GOT3 (cell line): ENCODE measurements around the gene ZNF182.
"Not testable (repeated sequence)": the region's sequence is repeated elsewhere in the genome, so short reads cannot be mapped to it uniquely, and the experiment has no call there.

Experiments used
- DNase-seq: peaks from one replicate; lab custom pipeline; 2025; ENCODE audit warnings: mixed read lengths; lab: John Stamatoyannopoulos, UW

ZNF182 gene

GRCh38 chrX:48003758-48004457 is at the start of gene ZNF182:
Gene ZNF182 (minus strand): TSS chrX:48003989. CDS start chrX:48002609, 1,380 bp downstream.
- peak; percentile 52 for DNase-seq

DNA sequence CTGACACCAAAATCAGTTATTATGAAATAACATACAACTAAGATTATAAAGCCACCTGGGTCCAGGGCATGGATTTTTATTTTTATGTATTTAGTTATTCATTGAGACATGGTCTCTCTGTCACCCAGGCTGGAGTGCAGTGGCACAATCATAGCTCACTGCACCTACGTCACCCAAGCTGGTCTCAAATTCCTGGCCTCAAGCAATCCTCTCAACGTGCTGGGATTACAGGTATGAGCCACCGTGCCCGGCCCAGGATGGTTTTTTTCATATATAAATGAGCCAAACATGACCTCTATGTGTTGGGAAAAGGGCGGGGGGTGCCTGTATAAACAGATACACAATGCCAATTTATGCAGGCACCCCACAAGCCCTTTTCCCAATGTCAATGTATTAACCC is 43.1 kb upstream of the ZNF182 start:
- DNase-seq, result no peak

GRCh38 chrX:48045410-48046311 is 41.9 kb upstream of the ZNF182 start:
- no peak for DNase-seq

DNA sequence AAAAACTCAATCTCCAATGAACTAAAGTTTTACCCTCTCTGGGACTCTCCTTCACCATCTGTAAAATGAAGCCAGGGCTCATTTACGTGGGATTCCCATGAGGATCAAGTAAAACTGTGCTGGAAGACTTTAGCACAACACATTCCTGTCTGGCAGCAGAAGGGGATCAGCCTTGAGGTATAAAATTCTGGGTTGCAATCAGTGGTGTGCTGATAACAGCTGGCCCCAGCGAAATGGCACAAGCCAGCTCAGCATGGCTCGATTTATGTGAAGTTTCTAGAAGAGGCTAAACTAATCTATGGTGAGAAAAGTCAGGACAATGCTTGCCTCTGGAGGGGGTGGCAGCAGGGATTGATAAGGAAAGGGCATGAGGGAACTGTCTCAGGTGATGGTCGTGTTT is 39.3 kb upstream of the ZNF182 start:
- DNase-seq, result no peak

- no peak for DNase-seq
These were observed 32.1 kb upstream of the ZNF182 start for GRCh38 chrX:48035891-48036290.

- DNase-seq, result not testable (repeated sequence)
These were observed 26.9 kb upstream of the ZNF182 start for GRCh38 chrX:48030641-48031173.

GRCh38 chrX:48030237-48030636 is 26.4 kb upstream of the ZNF182 start:
- DNase-seq, result no peak

GRCh38 chrX:48028091-48028490 is 24.3 kb upstream of the ZNF182 start:
- DNase-seq, result no peak

DNA sequence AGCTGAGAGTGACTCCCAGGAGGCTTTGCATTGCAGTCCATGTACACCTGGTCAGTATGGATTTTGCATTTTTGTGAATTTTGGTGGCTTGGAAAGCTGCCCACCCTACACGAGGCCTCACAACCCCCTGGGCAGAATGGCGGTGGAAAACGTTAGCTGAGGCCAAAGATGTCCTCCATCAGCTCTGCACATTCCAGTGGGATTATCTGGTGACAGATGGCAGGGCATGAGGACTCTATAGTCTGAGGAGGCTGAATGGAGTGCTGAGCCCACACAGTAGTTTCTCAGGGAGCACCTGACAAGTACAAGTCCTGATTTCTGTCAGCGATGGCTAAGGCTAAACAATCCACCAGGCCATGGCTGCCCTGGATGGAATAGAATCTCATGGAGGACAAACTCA is 23.8 kb upstream of the ZNF182 start:
- DNase-seq, result not testable (repeated sequence)

- DNase-seq, result no peak
These were observed 21.8 kb upstream of the ZNF182 start for GRCh38 chrX:48025561-48025960.

- DNase-seq, result no peak
These were observed 18.9 kb upstream of the ZNF182 start for GRCh38 chrX:48022738-48023137.

DNA sequence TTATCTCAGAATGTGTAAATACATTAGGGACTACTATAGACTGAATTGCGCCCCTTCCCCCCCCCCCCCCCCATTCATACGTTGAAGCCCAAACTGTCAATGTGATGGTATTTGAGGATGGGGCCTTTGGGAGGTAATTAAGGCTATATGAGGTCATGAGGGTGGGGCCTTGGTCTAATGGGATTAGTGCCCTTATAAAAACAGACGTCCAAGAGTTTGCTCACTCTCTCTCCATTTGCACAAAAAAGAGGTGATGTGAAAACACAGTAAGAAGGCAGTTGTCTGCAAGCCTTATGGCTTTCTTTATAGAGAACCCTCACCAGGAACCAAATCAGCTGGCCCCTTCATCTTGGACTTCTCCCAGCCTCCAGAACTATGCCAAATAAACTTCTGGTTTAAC is 18.3 kb upstream of the ZNF182 start:
- no peak for DNase-seq

DNA sequence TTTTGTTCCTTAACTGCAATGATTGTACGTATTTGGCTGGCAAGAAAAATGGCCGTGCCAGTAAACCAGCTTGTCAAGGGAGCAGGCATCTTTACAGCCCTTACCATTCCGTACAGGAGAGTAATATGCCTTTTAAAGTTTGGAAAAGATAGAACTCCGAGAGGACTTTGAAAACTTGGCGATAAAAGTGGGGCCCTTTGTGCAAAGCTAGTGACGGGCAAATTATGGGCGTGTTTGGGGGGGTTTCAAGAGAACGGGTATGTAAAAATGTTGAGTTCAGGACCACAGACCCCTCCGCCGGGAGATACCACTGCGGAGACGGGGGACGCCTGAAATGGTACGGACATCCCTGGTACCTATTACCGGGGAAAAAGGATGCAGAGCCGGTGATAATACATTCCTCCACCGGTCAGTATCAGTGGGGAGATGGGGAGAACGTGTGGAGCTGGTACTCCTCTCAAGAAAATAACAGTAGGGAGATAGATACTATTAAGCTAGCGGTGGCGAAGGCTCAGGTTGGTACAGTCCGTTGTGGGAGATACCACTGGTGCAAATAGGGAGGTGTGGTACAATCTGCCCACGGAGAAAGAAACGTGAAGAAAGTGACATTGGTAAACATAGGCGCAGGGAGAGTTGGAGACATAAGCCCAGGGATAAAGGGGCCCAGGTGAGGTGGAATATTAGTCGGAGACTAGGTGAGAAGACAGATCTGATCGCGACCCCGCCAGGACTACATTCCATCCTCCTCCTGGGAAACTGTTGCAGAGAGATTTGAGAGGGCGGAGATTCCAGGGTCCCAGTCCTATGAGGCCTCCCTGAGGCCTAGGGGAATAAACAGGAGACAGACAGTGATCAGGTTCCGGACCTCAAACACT is 17.5 kb upstream of the ZNF182 start:
- peak; percentile 50 for DNase-seq

- DNase-seq, result not testable (repeated sequence)
These were observed 16.7 kb upstream of the ZNF182 start for GRCh38 chrX:48020472-48020871.

- not testable (repeated sequence) for DNase-seq
These were observed 16.1 kb upstream of the ZNF182 start for GRCh38 chrX:48019892-48020291.

DNA sequence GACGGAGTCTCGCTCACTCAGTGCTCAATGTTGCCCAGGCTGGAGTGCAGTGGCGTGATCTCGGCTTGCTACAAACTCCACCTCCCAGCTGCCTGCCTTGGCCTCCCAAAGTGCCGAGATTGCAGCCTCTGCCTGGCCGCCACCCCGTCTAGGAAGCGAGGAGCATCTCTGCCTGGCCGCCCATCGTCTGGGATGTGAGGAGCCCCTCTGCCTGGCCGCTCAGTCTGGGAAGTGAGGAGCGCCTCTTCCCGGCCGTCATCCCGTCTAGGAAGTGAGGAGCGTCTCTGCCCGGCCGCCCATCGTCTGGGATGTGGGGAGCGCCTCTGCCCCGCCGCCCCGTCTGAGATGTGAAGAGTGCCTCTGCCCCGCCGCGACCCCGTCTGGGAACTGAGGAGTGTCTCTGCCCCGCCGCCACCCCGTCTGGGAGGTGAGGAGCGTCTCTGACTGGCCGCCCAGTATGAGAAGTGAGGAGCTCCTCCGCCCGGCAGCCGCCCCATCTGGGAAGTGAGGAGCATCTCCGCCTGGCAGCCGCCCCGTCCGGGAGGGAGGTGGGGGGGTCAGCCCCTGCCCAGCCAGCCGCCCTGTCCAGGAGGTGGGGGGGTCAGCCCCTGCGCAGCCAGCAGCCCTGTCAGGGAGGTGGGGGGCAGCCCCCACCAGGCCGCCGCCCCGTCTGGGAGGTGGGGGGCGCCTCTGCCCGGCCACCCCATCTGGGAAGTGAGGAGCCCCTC is 13.0 kb upstream of the ZNF182 start:
- not testable (repeated sequence) for DNase-seq

GRCh38 chrX:48009445-48009960 is 5.7 kb upstream of the ZNF182 start:
- DNase-seq, result not testable (repeated sequence)

GRCh38 chrX:48006688-48007087 is 2.9 kb upstream of the ZNF182 start, which contains the start of gene SPACA5:
Gene SPACA5 (plus strand): TSS chrX:48006988. CDS start chrX:48007803, 815 bp downstream.
- not testable (repeated sequence) for DNase-seq

- no peak for DNase-seq
These were observed 427 bp downstream of the ZNF182 start for GRCh38 chrX:48003367-48003757.

GRCh38 chrX:48002929-48003328 is 860 bp downstream of the ZNF182 start:
- no peak for DNase-seq

DNA sequence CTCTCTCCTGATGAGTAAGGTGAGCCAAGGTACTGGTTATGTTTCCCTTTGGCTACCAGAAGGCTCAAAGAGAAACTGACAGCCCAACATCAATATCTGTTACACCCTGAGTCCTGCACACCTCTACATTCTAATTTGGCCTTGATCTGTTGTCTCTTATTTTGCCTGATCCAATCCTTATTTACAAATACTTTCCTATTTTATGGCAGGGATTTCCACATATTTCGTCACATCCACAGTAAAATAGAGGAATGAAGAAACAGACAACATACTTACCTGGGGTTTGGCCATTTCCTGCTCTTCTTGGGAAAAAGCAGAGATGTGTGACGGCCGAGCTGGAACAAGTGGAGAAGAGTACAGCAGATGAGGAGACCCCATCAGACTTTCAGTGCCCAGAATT is 1.5 kb downstream of the ZNF182 start:
- no peak for DNase-seq
